CD1c-positive myeloid dendritic cell (primary cell): ENCODE data around the gene C16orf46.
A peak's percentile ranks its signal among the peaks of the same experiment; 100 is the strongest.

ENCODE experiments used
- DNase-seq: peaks from one replicate; pipeline ENCODE4 v3.0.0-alpha.2; 2016; ENCODE audit errors: extremely low spot score

The C16orf46 gene

DNA sequence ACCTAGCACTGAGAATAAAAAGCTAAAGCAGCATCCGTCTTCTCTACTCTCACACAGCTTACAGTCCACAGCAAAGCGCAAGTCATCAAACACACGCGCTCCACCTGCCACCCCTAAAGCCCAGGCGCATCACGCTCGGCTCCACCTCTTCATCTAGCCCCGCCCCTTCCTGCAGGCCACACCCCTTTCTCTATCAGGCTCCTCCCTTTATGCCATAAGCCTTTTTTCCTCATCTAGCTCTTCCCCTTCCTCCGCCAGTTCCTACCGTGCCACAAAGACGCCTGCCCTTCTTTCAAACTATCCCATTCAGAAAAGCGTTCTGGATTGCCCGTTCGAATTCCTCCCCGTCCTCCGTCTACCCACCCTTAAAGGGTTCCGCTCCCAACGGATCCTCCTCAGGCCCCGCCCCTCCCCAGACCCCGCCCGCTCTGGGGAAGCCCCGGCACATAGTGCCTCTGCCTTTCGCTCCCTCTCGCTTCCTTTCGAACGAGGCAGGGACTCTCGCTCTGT, 417 bp downstream of the C16orf46 start:
- DNase-seq: peak; percentile 91

DNA sequence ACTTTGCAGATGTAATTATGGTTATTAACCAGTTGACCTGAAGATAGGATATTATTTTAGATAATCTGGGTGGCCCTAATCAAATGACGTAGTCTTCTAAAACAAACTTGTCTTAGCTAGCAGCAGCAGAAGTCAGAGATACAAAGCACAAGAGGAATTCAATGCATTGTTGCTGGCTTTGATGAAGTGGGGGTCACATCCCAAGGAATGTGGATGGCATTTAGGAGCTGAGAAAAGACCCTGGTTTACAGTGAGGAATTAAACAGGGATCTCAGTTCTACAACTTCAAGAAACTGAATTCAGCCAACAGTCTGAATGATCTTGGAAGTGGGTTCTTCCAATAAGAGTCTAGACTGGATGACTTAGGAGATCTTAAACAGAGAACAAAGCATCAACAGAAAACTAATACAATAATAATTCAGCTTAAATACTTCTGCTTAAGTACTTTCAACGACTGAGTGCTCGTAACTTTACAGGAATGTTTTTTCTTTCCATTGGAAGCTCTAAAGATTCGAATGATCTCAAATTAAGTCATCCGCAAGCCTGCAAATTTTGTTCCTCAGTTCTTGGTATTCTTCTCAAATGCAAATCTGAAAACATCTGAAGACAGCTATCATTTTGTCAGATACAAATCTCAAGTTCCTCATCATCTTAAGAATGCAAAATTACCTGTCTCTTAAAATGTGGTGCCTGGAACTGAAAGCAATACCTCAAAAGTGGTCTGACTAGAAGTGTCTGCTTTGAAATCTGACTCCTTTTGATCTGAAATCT, 3.3 kb downstream of the C16orf46 start:
- no peak for DNase-seq

DNA sequence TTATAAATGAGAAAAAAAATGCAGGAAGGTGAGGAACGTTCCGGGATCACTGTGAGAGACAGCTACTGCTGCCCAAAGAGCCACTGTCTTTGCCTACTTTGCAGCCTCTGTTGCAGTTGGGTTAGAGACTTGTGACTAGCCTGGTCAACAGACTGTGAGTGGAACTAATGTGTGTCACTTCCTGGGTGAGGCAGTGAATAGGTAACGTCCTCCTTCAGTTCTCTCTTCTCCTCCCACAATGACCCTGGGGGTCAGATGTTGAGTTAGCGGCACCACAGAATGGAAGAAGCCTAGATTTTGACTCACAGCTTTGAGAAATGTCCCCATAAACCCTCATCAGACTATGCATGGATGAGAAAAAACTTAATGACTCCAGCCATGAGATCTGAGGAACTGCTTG, 5.2 kb downstream of the C16orf46 start:
- DNase-seq: peak; percentile 56

DNA sequence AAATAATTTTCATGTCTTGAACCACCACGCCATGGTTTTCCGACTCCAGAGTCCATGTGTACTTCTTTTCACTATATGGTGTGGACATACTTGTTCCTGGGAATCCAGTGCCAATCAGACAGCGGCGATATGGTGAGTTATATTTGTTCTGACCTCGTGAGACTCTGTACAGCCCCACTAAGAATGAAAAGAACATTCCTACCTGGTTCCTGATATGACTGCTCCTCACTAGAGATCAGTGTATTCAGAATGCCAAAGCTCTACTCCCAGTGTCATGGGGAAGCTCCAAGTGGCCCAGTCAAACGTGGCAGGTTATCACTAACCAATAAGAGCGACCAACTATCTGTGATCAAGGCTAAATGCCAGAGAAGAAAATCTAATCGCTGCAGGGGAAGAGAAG, 6.1 kb downstream of the C16orf46 start:
- no peak for DNase-seq

DNA sequence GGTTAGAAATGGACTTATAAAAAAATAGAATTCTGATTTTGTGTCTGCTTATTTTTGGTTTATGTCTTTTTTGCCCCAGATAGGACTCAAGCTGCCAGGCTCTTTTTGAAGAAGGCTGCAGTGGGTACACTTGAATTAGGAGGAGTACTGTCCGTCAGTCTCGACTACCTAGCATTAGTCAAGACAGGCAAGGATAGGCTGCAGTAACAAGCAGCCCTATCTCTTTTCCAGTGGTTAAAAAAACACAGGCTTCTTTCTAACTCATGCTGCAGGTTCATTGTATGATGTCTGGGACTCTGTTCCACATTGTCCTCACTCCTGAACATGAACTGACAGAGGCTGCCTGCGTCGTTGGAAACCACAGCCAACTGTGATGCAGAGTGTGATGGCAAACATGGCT, 8.0 kb downstream of the C16orf46 start:
- DNase-seq: no peak

DNA sequence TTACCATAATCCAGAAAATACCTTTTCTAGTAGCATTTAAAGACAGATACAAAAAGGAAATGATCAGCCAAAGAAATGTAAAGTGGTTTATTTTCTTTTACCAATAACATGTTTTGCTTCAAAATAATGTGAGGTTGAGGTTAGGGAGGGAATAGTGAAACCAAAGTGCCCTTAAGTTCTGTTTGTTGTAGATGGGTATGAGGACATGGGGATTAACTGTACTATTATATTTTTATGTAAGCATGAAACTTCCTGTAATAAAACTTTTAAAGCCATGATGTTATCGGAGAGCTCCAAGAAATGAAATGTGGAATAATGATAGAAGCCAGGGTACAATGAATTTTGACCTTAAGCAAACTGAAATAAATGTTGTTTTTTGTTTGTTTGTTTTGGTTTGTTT, 9.9 kb downstream of the C16orf46 start:
- no peak for DNase-seq

DNA sequence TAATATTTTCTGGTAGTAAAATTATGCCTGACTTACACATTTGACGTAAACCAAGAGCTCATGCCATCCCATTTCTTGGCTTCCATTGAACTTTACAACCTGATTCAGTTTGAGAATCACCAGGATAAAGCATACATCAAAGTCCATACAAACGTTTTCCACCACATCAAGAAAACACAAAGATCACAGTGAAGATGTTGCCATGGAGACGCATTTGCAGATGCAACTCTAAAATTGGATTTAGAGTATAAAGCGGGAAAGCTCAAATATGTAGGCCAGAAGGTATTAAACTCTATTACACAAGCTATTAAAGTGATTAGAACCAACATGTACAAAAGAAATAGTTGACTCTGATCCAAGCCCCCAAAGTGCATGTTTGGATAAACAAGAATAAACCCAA, 10.4 kb downstream of the C16orf46 start:
- no peak for DNase-seq

DNA sequence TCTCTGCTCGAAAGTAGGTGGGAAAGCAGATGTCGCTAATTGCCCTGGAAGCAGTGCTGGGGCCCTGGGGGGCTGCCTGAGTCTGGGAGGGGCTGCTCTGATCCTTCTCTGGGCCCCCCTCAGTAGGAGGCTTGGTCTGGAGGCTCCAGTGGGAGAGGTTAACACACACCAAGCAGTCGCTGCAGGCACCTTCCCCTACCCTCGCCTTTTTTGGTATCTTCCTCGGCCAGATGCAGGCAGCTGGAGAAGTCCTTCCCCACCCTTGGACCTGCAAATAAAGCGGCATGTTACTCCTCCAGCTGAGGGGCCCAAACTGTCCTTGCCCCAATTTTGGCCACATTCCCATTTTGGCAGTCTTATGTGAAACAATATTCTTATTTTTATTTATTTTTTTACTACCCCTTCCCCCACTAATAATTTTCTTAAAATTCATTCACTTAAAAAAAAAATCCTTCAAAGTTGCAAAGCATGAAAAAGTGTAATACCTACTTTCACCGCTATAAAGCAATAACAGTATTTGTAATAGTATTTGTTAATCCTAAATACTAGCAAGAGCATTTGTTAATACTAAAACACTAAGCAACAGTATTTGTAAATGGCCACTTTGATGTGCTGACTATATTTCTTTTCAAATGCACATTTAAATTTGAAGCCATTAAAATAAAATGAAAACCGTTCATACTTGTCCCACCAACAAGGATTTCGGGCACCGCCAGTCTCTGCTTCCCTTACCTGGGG, 15.0 kb downstream of the C16orf46 start:
- DNase-seq: no peak

DNA sequence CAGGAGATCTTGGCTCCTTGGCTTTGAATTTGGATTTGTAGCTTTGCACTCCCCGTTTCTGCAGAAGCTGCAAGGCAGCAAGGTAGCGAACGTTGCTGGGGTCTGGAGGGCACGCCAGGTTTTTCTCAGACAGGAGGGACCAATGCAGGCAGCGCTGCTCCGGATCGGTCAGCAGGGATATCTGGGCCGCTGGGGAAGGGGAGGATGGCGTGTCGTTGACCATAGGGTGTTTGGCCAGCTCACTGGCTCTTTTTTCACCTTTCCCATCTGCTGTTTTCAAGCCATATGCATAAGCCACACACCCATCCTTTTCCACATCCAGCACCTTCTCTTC, 15.8 kb downstream of the C16orf46 start:
- no peak for DNase-seq

DNA sequence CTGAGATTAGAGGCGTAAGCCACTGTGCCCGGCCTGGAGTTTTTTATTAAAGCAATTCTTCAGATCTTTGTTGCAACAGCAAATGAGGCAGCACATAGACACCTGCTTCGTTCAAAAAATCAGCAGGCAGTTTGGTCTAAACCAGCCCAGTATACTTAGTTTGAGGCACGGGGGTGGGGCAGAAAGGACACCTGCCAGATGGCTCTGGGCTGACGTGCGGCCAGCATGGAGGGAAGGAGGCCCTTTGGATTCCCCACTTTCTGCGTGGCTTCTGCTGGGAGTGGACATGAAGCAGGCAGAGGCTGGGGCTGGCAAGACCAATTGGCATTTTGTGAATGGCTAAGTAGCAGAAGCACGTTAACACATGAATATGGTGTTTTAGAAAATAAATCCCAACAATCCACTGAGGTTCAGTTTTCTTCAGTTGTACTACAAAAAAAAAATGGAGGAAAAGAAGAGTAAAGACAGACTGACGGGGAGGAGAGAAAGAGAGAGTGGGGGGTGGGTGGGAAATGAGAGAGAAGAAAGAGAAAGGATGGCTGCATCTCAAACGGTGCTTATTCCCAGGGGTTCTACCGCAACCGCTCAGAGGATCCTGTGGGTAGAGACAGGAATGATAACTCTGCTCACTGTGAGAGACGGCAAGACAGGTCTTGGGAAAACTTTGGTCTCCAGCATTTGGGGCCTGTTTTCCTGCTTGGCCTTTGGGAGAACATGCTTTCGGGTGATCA, 16.3 kb downstream of the C16orf46 start:
- DNase-seq: no peak

DNA sequence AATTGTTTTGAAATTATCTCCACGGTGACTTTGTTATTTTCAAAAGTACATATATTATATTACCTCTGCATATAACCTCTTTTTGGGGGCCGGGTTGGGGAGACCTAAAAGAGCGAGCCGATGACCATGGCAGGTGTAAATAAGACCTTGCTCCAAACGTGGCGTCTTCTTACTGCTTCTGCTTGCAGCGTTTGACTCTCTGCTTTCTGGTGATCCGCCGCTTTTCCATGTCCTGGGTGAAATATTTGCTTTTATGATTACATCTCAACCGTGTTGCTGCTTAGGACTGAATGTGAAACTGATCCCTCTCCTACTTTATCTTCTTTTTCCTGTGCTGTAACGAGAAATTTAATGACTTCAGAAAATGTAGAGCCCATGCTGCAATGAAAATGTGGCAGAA, 23.3 kb downstream of the C16orf46 start:
- DNase-seq: no peak

DNA sequence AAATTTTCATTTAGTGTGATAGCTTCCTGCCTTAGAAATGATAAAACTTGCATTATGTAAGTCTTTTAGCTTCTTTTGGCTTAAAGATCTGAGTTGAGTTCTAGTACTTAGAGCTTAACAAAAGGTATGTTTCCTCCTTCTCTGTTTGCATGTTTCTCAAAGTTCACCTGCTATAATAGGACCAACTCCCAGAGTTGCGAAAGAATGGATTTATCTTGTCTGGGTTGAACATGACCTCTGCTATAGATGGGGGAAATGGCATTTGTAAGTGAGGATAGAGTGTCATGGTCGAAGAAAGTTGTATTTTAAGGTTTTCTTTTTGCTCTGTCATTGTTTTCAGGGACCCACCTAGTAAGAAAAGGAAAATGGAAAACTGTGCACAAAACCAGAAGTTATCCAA, 34.2 kb downstream of the C16orf46 start:
- DNase-seq: no peak

DNA sequence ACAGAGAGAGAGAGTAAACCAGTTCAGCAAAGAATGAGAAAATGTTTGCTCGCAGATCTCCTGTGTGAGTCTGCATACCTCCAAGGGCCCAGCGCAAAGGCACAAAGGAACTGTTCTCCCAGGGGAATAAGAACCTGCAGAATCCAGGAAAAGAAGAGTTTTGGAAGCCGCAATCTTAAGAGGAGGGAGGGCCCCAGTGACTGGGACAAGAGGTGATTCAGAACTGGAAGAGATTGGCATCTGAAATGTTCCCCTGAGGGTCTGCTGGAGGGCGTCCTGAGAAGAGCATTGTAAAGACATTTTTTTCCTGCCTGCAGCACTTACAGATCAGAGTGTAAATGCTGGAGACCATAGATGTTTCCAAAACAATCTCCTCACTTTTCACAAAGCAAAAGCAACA, 35.3 kb downstream of the C16orf46 start:
- no peak for DNase-seq

DNA sequence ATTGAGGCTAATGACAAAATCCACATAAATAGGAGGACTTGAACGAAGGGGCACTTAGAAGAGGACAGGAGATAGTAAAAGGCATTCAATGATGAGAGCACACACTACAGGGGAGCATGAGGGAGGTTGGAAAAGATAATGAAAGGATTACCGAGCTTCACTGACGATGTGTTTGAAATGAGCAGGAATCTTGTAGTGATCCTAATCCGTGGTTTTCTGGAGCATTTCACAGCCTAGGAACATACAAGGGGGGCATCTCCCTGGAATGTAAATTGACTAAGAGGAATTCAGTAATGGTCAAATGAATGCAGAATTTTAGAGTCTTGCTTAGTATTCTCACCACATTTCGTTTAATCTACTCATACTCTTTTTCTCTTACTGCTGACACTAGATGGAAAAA, 36.2 kb downstream of the C16orf46 start:
- no peak for DNase-seq

DNA sequence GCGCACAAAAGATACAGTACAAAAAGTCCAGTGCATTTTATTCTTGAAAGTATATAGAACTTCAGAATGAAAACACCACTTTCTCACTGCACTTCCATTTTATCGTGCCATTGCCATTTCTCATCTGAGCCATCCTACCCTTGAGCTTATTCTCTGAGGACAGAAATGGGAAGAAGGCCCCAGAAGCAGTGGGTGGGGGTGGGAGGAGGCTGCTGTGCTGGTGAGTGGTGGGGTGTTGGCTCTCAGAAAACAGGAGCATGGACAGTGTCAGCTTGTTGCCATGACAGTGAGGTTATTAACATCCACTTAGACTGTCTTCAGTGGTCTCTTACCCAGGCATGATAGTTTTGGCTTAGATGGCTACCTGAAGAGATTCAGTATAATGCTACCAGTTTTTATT, 36.9 kb downstream of the C16orf46 start:
- DNase-seq: peak; percentile 43

DNA sequence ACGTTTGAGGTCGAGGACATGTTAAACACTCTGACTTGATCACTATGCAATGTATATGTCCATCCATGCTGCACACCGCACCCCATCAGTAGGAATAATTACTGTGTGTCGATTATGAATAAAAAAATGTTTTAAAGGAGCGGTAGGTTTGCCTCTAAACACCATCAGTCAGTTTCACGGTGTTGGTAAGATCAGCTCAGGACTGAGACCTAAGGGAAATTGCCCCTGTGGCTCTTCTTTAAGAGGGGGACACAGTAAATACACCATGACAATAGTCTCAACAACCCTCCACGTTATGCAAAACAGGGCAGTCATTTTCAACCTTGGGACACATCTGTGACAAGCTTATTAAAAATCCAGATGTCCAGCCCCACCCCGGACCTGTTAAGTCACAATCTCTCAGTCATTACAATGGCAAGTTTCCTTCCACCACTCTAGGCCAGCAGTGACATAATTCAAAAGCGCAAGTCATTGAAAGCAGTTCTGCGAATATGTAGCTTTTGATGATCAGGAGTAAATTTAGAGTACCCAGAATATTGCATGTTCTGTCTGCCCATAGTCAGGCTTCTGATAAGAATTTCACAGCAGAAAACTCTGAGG, 40.2 kb downstream of the C16orf46 start:
- no peak for DNase-seq

DNA sequence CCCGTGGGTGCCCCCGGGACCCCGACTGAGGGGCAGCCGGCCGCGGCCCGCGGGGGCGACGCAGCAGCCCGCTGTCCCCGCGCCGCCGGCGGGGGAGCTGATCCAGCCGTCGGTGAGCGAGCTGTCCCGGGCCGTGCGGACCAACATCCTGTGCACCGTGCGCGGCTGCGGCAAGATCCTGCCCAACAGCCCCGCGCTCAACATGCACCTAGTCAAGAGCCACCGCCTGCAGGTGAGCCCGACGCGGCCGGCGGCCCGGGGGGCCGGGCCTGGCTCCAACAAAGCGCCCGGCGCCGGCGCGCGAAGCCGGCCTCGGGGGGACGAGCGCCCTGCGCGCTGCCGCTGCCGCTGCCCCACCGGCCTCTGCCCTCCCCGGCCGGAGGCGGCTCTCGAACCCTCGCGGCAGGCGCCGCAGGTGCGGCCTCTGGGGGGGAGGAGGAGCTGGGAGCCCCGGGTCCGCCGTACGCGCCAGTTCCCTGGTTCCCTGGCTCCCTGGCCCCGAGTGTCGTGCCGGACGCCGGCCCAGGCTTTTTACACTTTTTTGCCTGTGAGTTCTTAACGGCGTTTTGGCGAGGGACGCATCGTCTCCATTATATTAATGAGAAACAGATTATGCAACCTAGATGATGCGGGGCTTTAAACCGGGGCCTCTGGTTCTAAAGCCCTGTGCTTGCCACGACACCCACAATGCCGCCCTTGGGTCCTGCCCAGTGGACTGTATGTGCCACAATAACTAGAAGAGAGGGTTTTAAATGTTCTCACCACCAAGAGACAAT, 40.9 kb downstream of the C16orf46 start:
- DNase-seq: no peak

DNA sequence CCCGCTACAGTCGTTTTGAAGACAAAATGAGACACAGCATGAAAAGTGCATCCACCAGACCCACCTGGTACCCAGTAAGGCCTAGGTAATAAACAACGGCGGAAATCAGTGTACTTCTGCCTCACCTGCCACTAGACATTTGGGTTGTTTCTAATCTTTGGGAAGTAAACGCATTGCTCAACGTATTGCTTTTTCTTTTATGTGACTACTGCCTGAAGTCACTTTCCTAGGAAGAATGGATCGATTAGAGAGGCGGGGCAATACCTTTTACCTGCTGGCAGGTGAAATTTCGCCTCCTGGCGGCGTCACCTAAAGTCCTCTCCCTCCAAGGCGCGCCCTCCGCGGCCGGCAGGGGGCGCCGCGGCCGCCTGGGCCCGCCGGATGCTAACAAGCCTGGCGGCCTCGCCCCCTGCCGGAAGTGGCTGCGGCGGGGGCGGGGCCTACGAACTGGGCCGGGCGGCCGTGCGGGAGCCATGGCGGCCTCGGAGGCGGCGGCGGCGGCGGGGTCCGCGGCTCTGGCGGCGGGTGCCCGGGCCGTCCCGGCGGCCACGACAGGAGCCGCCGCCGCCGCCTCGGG, 41.6 kb downstream of the C16orf46 start, which contains the start of gene ATMIN:
ATMIN (plus strand) TSS at position 445 of the 577 bp plus-strand sequence; CDS start at position 474, 29 bp downstream.
- peak; percentile 97 for DNase-seq

DNA sequence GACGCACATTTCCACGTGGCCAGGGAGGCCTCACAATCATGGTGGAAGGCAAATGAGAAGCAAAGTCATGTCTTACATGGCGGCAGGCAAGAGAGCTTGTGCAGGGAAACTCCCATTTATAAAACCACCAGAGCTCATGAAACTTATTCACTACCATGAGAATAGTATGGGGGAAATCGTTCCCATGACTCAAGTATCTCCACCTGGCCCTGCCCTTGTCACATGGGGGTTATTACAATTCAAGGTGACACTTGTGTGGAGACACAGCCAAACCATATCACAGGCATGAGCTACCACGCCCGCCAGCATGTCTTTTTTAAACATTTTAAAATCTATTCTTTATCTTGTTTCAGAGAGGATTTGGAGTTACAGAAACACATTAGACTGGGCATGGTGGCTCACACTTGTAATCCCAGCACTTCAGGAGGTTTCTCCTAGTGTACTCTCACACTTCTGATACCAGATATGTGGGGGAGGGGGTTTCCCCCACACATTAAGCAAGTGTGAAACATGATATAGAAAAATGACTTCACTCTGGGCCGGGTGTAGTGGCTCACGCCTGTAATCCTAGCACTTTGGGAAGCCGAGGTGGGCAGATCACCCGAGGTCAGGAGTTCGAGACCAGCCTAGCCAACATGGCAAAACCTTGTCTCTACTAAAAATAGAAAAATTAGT, 47.0 kb downstream of the C16orf46 start:
- no peak for DNase-seq

DNA sequence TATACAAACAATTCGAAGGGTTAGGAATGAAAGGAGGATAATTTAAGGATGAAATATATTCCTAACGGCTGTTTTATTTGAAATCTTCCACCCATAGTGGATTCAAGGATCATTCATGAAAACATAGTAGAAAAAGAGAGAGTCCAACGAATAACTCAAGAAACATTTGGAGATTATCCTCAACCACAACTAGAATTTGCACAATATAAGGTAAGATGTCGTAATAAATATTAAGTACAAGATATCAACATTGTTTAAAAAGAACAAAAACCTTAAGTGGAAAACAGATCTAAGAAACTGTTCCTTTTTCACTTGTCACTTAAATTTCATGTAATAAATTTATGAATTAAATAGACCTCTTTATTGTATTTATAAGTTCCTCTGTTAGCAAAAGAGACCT, 50.6 kb downstream of the C16orf46 start:
- DNase-seq: no peak
